ENCODE data around the gene BRK1. TPM values are rescaled to one million over a fixed set of nuclear protein-coding genes. Genes with fewer than 3 reads are reported as not detected.
A peak's percentile ranks its signal among the peaks of the same experiment; 100 is the strongest.

The BRK1 gene
- total and polyA plus RNA-seq, 2 donors (not counting 1 experiment from before 2014, with no cell fraction given), result 112 to 303 TPM

- Histone ChIP-seq H3K36me3 (ENCODE audit: control insufficient read depth, insufficient read depth, low read length) (no peaks in the 10 kb centered on the region), H3K27ac (ENCODE audit: insufficient read depth, low read length) (peak within 1 kb of the TSS; percentile 76)
- peak; percentile 43 for DNase-seq (ENCODE audit: low read depth in 2 of 2)
Measured at GRCh38 chr3:10164546-10165393, 49.3 kb downstream of the BRK1 start, which contains the start of gene IRAK2. IRAK2 (plus strand) TSS chr3:10164919; CDS start chr3:10164955, 36 bp downstream.

GRCh38 chr3:10166213-10166604 lies 50.7 kb downstream of the BRK1 start:
- Histone ChIP-seq H3K27ac (ENCODE audit: insufficient read depth, low read length) (no peak overlapping the region), H3K4me2 (ENCODE audit: extremely low read depth, insufficient read depth, low read length) (no peak overlapping the region), H3K9me3 (ENCODE audit: control insufficient read depth, insufficient read depth, low read depth, low read length) (no peaks in the 10 kb centered on the region), H3K9ac (ENCODE audit: insufficient read depth, low read length) (no peak overlapping the region), H3K4me1 (ENCODE audit: control insufficient read depth, extremely low read depth, insufficient read depth, low read length) (no peaks in the 10 kb centered on the region), H2AFZ (ENCODE audit: low read length) (no peak overlapping the region), H4K20me1 (ENCODE audit: control insufficient read depth, extremely low read depth, insufficient read depth, low read length) (no peaks in the 10 kb centered on the region), H3K79me2 (ENCODE audit: control insufficient read depth, insufficient read depth, low read length) (no peaks in the 10 kb centered on the region), H3K4me3 (replicated peaks in 1 of 4; ENCODE audit: control extremely low read depth in 1 of 4, insufficient read depth in 1 of 4, low read depth in 3 of 4, low read length in 4 of 4) (no peak overlapping the region), H3K36me3 (ENCODE audit: control insufficient read depth, insufficient read depth, low read length) (no peaks in the 10 kb centered on the region), H3K27me3 (ENCODE audit: control insufficient read depth, insufficient read depth, low read length) (no peaks in the 10 kb centered on the region)
- TF ChIP-seq CTCF (conservative IDR thresholded peaks at IDR 0.05 in 1 of 2, IDR thresholded peaks at IDR 0.05 in 1 of 2; ENCODE audit: low read depth in 1 of 2, low read length in 2 of 2), result no peak
- TF ChIP-seq EZH2 (IDR thresholded peaks at IDR 0.05; ENCODE audit: low read length, missing control alignments), result no peak
- DNase-seq (ENCODE audit: low read depth in 2 of 2), result no peak

More at GRCh38 chr3:10164546-10165393, 49.3 kb downstream of the BRK1 start, which contains the start of gene IRAK2:
- H3K9ac ChIP-seq (ENCODE audit: insufficient read depth, low read length), result peak within 1 kb of the TSS; percentile 83
- no peaks in the 10 kb centered on the region for H3K4me1 ChIP-seq (ENCODE audit: control insufficient read depth, extremely low read depth, insufficient read depth, low read length)
- H3K4me3 ChIP-seq (replicated peaks in 1 of 4; ENCODE audit: control extremely low read depth in 1 of 4, insufficient read depth in 1 of 4, low read depth in 3 of 4, low read length in 4 of 4), result peak within 1 kb of the TSS; percentile 65 to 96 (median 90)
- no peak for TF ChIP-seq EZH2 (IDR thresholded peaks at IDR 0.05; ENCODE audit: low read length, missing control alignments)
- TF ChIP-seq CTCF (conservative IDR thresholded peaks at IDR 0.05 in 1 of 2, IDR thresholded peaks at IDR 0.05 in 1 of 2; ENCODE audit: low read depth in 1 of 2, low read length in 2 of 2), result peak; percentile 41 to 57
- no peaks in the 10 kb centered on the region for H4K20me1 ChIP-seq (ENCODE audit: control insufficient read depth, extremely low read depth, insufficient read depth, low read length)
- H3K27me3 ChIP-seq (ENCODE audit: control insufficient read depth, insufficient read depth, low read length), result no peaks in the 10 kb centered on the region
- peak within 1 kb of the TSS; percentile 99 for H2AFZ ChIP-seq (ENCODE audit: low read length)
- peak within 1 kb of the TSS; percentile 90 for H3K4me2 ChIP-seq (ENCODE audit: extremely low read depth, insufficient read depth, low read length)
- no peaks in the 10 kb centered on the region for H3K79me2 ChIP-seq (ENCODE audit: control insufficient read depth, insufficient read depth, low read length)
- H3K9me3 ChIP-seq (ENCODE audit: control insufficient read depth, insufficient read depth, low read depth, low read length), result no peaks in the 10 kb centered on the region

GRCh38 chr3:10169000-10169496 lies 53.6 kb downstream of the BRK1 start:
- no peaks in the 10 kb centered on the region for H4K20me1 ChIP-seq (ENCODE audit: control insufficient read depth, extremely low read depth, insufficient read depth, low read length)
- no peaks in the 10 kb centered on the region for H3K79me2 ChIP-seq (ENCODE audit: control insufficient read depth, insufficient read depth, low read length)

More at GRCh38 chr3:10169000-10169496, 53.6 kb downstream of the BRK1 start:
- H3K4me2 ChIP-seq (ENCODE audit: extremely low read depth, insufficient read depth, low read length), result no peak overlapping the region
- TF ChIP-seq EZH2 (IDR thresholded peaks at IDR 0.05; ENCODE audit: low read length, missing control alignments) (no peak), CTCF (conservative IDR thresholded peaks at IDR 0.05 in 1 of 2, IDR thresholded peaks at IDR 0.05 in 1 of 2; ENCODE audit: low read depth in 1 of 2, low read length in 2 of 2) (no peak)
- DNase-seq (ENCODE audit: low read depth in 2 of 2), result no peak
- H3K36me3 ChIP-seq (ENCODE audit: control insufficient read depth, insufficient read depth, low read length), result no peaks in the 10 kb centered on the region
- no peaks in the 10 kb centered on the region for H3K27me3 ChIP-seq (ENCODE audit: control insufficient read depth, insufficient read depth, low read length)
- H3K9ac ChIP-seq (ENCODE audit: insufficient read depth, low read length), result no peak overlapping the region
- H2AFZ ChIP-seq (ENCODE audit: low read length), result no peak overlapping the region
- no peaks in the 10 kb centered on the region for H3K9me3 ChIP-seq (ENCODE audit: control insufficient read depth, insufficient read depth, low read depth, low read length)
- H3K27ac ChIP-seq (ENCODE audit: insufficient read depth, low read length), result no peak overlapping the region
- no peak overlapping the region for H3K4me3 ChIP-seq (replicated peaks in 1 of 4; ENCODE audit: control extremely low read depth in 1 of 4, insufficient read depth in 1 of 4, low read depth in 3 of 4, low read length in 4 of 4)
- peaks cover 6% of the 10 kb centered on the region for H3K4me1 ChIP-seq (ENCODE audit: control insufficient read depth, extremely low read depth, insufficient read depth, low read length)
